IPS-20b (cell line): ENCODE data around the gene RYR1.
"Not testable (repeated sequence)": the region's sequence is repeated elsewhere in the genome, so short reads cannot be mapped to it uniquely, and the experiment has no call there.

Experiments used
- H3K27ac ChIP-seq: one replicate; pipeline ENCODE4 v1.5.1; 2013; ENCODE audit warnings: low read length
- H3K27me3 ChIP-seq: 2 replicates; pipeline ENCODE4 v1.6.1; 2013; ENCODE audit warnings: mild to moderate bottlenecking, low read length, inconsistent platforms; ENCODE audit not compliant: insufficient read depth
- H3K36me3 ChIP-seq: 2 replicates; pipeline ENCODE4 v1.6.1; 2013; ENCODE audit warnings: low read depth, mild to moderate bottlenecking, inconsistent platforms, low read length, moderate library complexity; ENCODE audit not compliant: insufficient read depth
- H3K4me1 ChIP-seq: 2 replicates; pipeline ENCODE4 v1.6.1; 2013; ENCODE audit warnings: mild to moderate bottlenecking, control low read depth, inconsistent platforms, low read length, moderate library complexity; ENCODE audit not compliant: insufficient read depth
- H3K4me3 ChIP-seq: 2 replicates; pipeline ENCODE4 v1.5.1; 2013; ENCODE audit warnings: mild to moderate bottlenecking, low read length, inconsistent platforms
- H3K9ac ChIP-seq: 2 replicates; pipeline ENCODE4 v1.6.1; 2013; ENCODE audit warnings: low read depth, mild to moderate bottlenecking, inconsistent platforms, low read length, moderate library complexity
- H3K9me3 ChIP-seq: 2 replicates; pipeline ENCODE4 v1.6.1; 2013; ENCODE audit warnings: mild to moderate bottlenecking, low read depth, low read length, inconsistent platforms; ENCODE audit not compliant: insufficient read depth

The RYR1 gene

GRCh38 chr19:38513762-38514167 lies 80.3 kb downstream of the RYR1 start:
- no peaks in the 10 kb centered on the region for H3K27me3 ChIP-seq
- no peaks in the 10 kb centered on the region for H3K4me1 ChIP-seq
- no peak overlapping the region for H3K9ac ChIP-seq
- H3K27ac ChIP-seq = no peak overlapping the region
- H3K36me3 ChIP-seq = peaks cover 25% of the 10 kb centered on the region; the same call in 1 of the 2 replicates
- no peaks in the 10 kb centered on the region for H3K9me3 ChIP-seq
- no peak overlapping the region for H3K4me3 ChIP-seq

- H3K9ac ChIP-seq = no peak overlapping the region
- no peaks in the 10 kb centered on the region for H3K27me3 ChIP-seq
- no peak overlapping the region for H3K27ac ChIP-seq
- peaks cover 24% of the 10 kb centered on the region; the same call in 1 of the 2 replicates for H3K36me3 ChIP-seq
- H3K9me3 ChIP-seq = no peaks in the 10 kb centered on the region
- H3K4me1 ChIP-seq = no peaks in the 10 kb centered on the region
- no peak overlapping the region for H3K4me3 ChIP-seq
Measured at GRCh38 chr19:38514812-38515633, 81.5 kb downstream of the RYR1 start.

GRCh38 chr19:38515896-38516295 lies 82.4 kb downstream of the RYR1 start:
- Histone ChIP-seq H3K36me3 (peaks cover 17% of the 10 kb centered on the region; the same call in 1 of the 2 replicates), H3K4me3 (no peak overlapping the region), H3K9me3 (no peaks in the 10 kb centered on the region), H3K27me3 (no peaks in the 10 kb centered on the region), H3K27ac (no peak overlapping the region), H3K4me1 (no peaks in the 10 kb centered on the region), H3K9ac (no peak overlapping the region)

GRCh38 chr19:38516802-38517201 lies 83.3 kb downstream of the RYR1 start:
- H3K9ac ChIP-seq = no peak overlapping the region
- no peaks in the 10 kb centered on the region for H3K4me1 ChIP-seq
- no peaks in the 10 kb centered on the region for H3K27me3 ChIP-seq
- H3K36me3 ChIP-seq = peaks cover 17% of the 10 kb centered on the region; the same call in 1 of the 2 replicates
- H3K9me3 ChIP-seq = no peaks in the 10 kb centered on the region
- no peak overlapping the region for H3K27ac ChIP-seq
- no peak overlapping the region for H3K4me3 ChIP-seq

GRCh38 chr19:38517321-38517720 lies 83.8 kb downstream of the RYR1 start:
- Histone ChIP-seq H3K9me3 (no peaks in the 10 kb centered on the region), H3K27me3 (no peaks in the 10 kb centered on the region), H3K4me1 (no peaks in the 10 kb centered on the region), H3K4me3 (no peak overlapping the region), H3K27ac (no peak overlapping the region), H3K36me3 (peaks cover 16% of the 10 kb centered on the region; the same call in 1 of the 2 replicates), H3K9ac (no peak overlapping the region)

- H3K27ac ChIP-seq, H3K4me1 ChIP-seq, H3K4me3 ChIP-seq, H3K27me3 ChIP-seq, H3K9me3 ChIP-seq, H3K9ac ChIP-seq: not testable (repeated sequence)
- H3K36me3 ChIP-seq = peaks cover 14% of the 10 kb centered on the region; the same call in 1 of the 2 replicates
Measured at GRCh38 chr19:38517980-38518379, 84.5 kb downstream of the RYR1 start.

GRCh38 chr19:38519168-38519567 lies 85.7 kb downstream of the RYR1 start:
- no peak overlapping the region for H3K4me3 ChIP-seq
- H3K9ac ChIP-seq = no peak overlapping the region
- peaks cover 14% of the 10 kb centered on the region; the same call in 1 of the 2 replicates for H3K36me3 ChIP-seq
- H3K4me1 ChIP-seq = no peaks in the 10 kb centered on the region
- no peaks in the 10 kb centered on the region for H3K27me3 ChIP-seq
- no peaks in the 10 kb centered on the region for H3K9me3 ChIP-seq
- no peak overlapping the region for H3K27ac ChIP-seq

- Histone ChIP-seq H3K27ac (no peak overlapping the region), H3K4me3 (no peak overlapping the region), H3K36me3 (peaks cover 14% of the 10 kb centered on the region; the same call in 1 of the 2 replicates), H3K4me1 (no peaks in the 10 kb centered on the region), H3K9ac (no peak overlapping the region), H3K9me3 (no peaks in the 10 kb centered on the region), H3K27me3 (no peaks in the 10 kb centered on the region)
Measured at GRCh38 chr19:38519988-38520387, 86.5 kb downstream of the RYR1 start.

GRCh38 chr19:38522915-38523314 lies 89.4 kb downstream of the RYR1 start:
- H3K4me3 ChIP-seq = no peak overlapping the region
- no peaks in the 10 kb centered on the region for H3K27me3 ChIP-seq
- H3K4me1 ChIP-seq = no peaks in the 10 kb centered on the region
- H3K9me3 ChIP-seq = no peaks in the 10 kb centered on the region
- no peak overlapping the region for H3K27ac ChIP-seq
- H3K36me3 ChIP-seq = peaks cover 5% of the 10 kb centered on the region; the same call in 1 of the 2 replicates
- H3K9ac ChIP-seq = no peak overlapping the region

GRCh38 chr19:38523319-38523718 lies 89.8 kb downstream of the RYR1 start:
- Histone ChIP-seq H3K4me1 (no peaks in the 10 kb centered on the region), H3K27me3 (no peaks in the 10 kb centered on the region), H3K36me3 (peaks cover 4% of the 10 kb centered on the region; the same call in 1 of the 2 replicates), H3K9ac (no peak overlapping the region), H3K9me3 (no peaks in the 10 kb centered on the region), H3K27ac (no peak overlapping the region), H3K4me3 (no peak overlapping the region)

GRCh38 chr19:38524369-38524768 lies 90.9 kb downstream of the RYR1 start:
- Histone ChIP-seq H3K9ac (no peak overlapping the region), H3K27ac (no peak overlapping the region), H3K9me3 (no peaks in the 10 kb centered on the region), H3K4me1 (no peaks in the 10 kb centered on the region), H3K27me3 (no peaks in the 10 kb centered on the region), H3K4me3 (no peak overlapping the region), H3K36me3 (peaks cover 2% of the 10 kb centered on the region; the same call in 1 of the 2 replicates)

GRCh38 chr19:38524994-38525634 lies 91.6 kb downstream of the RYR1 start:
- Histone ChIP-seq H3K4me3 (no peak overlapping the region), H3K9me3 (no peaks in the 10 kb centered on the region), H3K27ac (no peak overlapping the region), H3K27me3 (no peaks in the 10 kb centered on the region), H3K4me1 (no peaks in the 10 kb centered on the region), H3K36me3 (no peaks in the 10 kb centered on the region; the same call in 1 of the 2 replicates), H3K9ac (no peak overlapping the region)
